SK-N-DZ (cell line): ENCODE results near the gene KLHDC4.
"Not testable (repeated sequence)": the region's sequence is repeated elsewhere in the genome, so short reads cannot be mapped to it uniquely, and the experiment has no call there.

Experiments used
- DNase-seq: peaks from one replicate; pipeline ENCODE4 v3.0.0-alpha.2; 2015; ENCODE audit warnings: low spot score

KLHDC4 gene

GRCh38 chr16:87744750-87745514, 20.9 kb downstream of the KLHDC4 start:
- DNase-seq: no peak

- no peak for DNase-seq
Measured at GRCh38 chr16:87742781-87743490, 22.9 kb downstream of the KLHDC4 start.

GRCh38 chr16:87741700-87742415, 23.9 kb downstream of the KLHDC4 start:
- DNase-seq: no peak

GRCh38 chr16:87740909-87741424, 24.8 kb downstream of the KLHDC4 start:
- no peak for DNase-seq

- no peak for DNase-seq
Measured at GRCh38 chr16:87740441-87740840, 25.3 kb downstream of the KLHDC4 start.

GRCh38 chr16:87739801-87740200, 26.0 kb downstream of the KLHDC4 start:
- no peak for DNase-seq

GRCh38 chr16:87736008-87736382, 29.8 kb downstream of the KLHDC4 start:
- no peak for DNase-seq

DNA sequence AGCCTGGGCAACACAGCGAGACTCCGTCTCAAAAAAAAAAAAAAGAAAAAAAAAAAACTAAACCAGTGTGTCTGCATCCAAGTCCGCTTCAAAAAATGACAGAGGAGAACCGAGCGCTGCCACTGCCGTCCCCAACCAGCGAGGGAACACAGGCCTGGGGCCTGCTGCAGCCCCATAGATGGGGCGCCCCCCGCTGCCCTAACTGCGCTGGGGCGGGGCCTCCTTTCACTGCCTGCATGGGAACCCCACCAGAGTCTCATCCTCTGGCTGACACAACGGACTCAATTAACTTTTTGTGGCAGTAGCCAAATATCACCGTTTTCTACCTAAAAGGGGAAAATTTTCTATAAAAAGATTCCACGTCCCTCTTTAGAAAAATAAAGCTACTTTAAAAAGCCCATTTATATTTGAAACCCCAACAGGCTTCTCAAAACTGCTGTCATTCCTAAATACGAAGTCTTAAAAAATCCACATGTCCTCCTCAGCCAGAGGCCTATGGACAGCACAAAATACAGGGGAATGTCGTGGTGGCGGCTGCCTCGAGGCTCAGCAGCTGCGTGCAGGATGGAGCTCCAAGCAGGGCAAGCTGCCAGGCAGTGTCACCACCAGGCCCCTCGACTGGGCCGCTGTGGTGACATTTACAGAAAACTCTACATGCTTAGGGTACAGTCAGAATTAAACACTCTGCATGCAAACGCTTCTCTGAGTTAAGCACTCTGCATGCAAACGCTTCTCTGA, 30.3 kb downstream of the KLHDC4 start:
- DNase-seq: no peak

DNA sequence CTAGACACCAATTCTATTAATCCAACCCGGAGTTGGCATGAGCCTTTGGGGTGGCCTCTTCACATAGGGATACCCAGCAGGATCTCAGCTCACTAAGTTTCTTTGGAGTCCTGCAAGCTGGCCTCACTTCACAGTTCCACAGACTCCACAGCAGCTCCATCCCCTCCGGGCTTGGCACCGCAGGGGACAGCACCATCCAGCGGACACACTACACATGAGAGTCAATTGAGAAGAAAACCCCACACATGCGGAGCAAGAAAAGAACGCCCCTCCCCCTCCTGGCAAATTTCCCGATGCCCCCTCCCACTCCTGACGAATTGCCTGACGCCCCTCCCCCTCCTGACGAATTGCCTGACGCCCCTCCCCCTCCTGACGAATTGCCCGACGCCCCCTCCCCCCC, 31.1 kb downstream of the KLHDC4 start:
- DNase-seq: no peak

DNA sequence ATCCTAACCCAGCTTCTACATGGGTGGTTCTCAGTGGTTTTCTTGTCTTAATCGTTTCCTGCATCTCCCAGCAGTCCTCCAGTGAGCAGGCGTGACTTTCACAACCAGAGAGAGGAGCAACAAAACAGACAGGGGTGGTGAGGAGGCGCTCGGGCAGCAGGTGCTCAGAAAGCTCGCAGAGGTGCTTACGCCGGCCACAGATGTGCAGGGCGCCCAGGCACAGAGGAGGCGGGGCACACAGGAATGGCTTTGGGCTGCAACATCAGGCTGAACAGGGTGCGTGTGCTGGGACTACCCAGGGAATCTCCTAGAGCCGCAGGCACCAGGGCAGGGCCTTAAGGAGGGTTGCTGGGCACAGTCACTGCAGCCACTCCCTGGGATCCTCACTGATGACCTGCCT, 32.6 kb downstream of the KLHDC4 start:
- DNase-seq: no peak

GRCh38 chr16:87731607-87732006, 34.2 kb downstream of the KLHDC4 start:
- DNase-seq: no peak

DNA sequence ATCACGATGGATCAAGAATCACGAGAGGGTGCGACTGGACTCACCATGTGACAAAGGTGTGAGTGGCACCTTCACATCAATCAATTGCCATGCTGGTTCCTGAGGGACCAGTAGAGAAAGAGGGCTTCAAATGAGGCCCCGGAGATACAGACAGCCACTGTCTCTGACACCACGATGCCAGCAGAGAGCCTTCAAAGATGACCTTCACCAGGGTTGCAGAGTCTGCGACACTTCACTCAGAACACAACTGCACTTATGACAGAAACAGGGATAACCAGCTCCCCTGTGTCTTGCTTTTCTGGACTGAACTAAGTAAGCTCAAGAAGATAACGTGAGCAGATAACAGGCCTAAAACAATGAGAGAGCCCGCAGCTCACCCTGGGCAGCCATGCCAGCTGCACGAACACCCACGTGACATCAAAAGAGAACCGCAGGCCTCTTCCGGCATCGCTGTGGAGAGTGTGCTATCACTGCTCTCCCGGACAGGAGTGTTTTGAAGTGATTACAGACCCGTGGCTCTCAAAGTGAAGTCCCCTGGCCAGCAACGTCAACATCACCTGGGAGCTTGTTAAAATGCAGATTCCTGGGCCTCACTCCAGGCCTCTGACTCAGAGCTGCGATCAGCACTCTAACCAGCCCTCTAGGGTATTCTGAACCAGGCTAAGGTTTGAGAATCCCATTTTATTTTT, 36.4 kb downstream of the KLHDC4 start:
- no peak for DNase-seq

- DNase-seq: no peak
Measured at GRCh38 chr16:87728026-87728425, 37.8 kb downstream of the KLHDC4 start.

GRCh38 chr16:87727346-87727745, 38.4 kb downstream of the KLHDC4 start:
- DNase-seq: no peak

GRCh38 chr16:87726577-87726976, 39.2 kb downstream of the KLHDC4 start:
- not testable (repeated sequence) for DNase-seq

GRCh38 chr16:87725596-87726235, 40.1 kb downstream of the KLHDC4 start:
- no peak for DNase-seq

GRCh38 chr16:87724490-87725291, 41.1 kb downstream of the KLHDC4 start:
- DNase-seq: no peak

DNA sequence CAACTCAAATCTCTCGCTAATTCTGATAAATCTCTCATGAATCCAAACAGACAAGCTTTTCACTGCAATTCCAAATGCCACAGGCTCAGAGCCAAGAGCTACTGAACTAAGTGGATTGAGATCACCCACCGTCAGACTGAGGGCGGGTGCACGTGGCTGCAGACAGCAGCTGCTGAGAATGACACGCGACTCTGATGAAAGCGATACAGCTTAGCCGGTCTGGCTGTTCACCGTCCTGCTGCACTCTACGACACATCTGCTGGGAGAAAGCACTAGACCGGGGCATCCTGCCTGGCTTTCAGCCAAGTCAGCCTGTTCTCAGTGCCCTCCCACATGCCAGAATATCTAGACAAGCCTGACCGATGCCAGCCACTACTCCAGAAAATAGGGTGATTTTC, 42.6 kb downstream of the KLHDC4 start:
- peak; percentile 95 for DNase-seq

- DNase-seq: no peak
Measured at GRCh38 chr16:87722590-87723225, 43.1 kb downstream of the KLHDC4 start.
